GM12875 (cell line): ENCODE data around the gene FAM200B.

Experiments
- H3K4me3 ChIP-seq: one replicate; pipeline ENCODE4 v1.5.1; 2011; ENCODE audit warnings: low read depth, low read length, control low read depth
- CTCF ChIP-seq: IDR thresholded peaks from 2 replicates; pipeline ENCODE4 v1.5.1; 2011; ENCODE audit warnings: low read depth, mild to moderate bottlenecking, control low read depth, inconsistent platforms, low read length, moderate library complexity, borderline replicate concordance; ENCODE audit not compliant: insufficient read depth

FAM200B gene

GRCh38 chr4:15695729-15696128 is 14.1 kb downstream of the FAM200B start:
- no peak overlapping the region for H3K4me3 ChIP-seq
- TF ChIP-seq CTCF, result no peak

GRCh38 chr4:15696866-15697265 is 15.2 kb downstream of the FAM200B start:
- TF ChIP-seq CTCF, result no peak

GRCh38 chr4:15702941-15703403 is 21.3 kb downstream of the FAM200B start, which contains the start of gene BST1:
Gene BST1 (plus strand): TSS chr4:15703065. CDS start chr4:15703145, 80 bp downstream.
- H3K4me3 ChIP-seq, result no peak within 1 kb of the TSS
- no peak for TF ChIP-seq CTCF

More at GRCh38 chr4:15696866-15697265, 15.2 kb downstream of the FAM200B start:
- no peak overlapping the region for H3K4me3 ChIP-seq

- TF ChIP-seq CTCF, result no peak
- H3K4me3 ChIP-seq, result no peak overlapping the region
Observed at GRCh38 chr4:15703439-15703838, 21.8 kb downstream of the FAM200B start.

- H3K4me3 ChIP-seq, result no peak overlapping the region
- TF ChIP-seq CTCF, result no peak
Observed at GRCh38 chr4:15704129-15704528, 22.5 kb downstream of the FAM200B start.

- TF ChIP-seq CTCF, result no peak
Observed at GRCh38 chr4:15706646-15707362, 25.2 kb downstream of the FAM200B start.

GRCh38 chr4:15707363-15707715 is 25.7 kb downstream of the FAM200B start:
- no peak overlapping the region for H3K4me3 ChIP-seq
- TF ChIP-seq CTCF, result no peak

More at GRCh38 chr4:15706646-15707362, 25.2 kb downstream of the FAM200B start:
- H3K4me3 ChIP-seq, result no peak overlapping the region
